H1 (cell line): ENCODE data around the gene GJB1. TPM values are rescaled to one million over a fixed set of nuclear protein-coding genes. Genes with fewer than 3 reads are reported as not detected.

Experiments
- CTCF ChIA-PET: fragments of 300-600 bp; sonication (Branson Sonifier 250); formaldehyde crosslinking; loops from one replicate; lab custom pipeline; 2021; ENCODE audit not compliant: partially characterized antibody; lab: Charles Lee
- POLR2A ChIA-PET: fragments of 300-600 bp; sonication (Branson Sonifier 250); formaldehyde crosslinking; loops from one replicate; lab custom pipeline; 2021; ENCODE audit warnings: inconsistent platforms; ENCODE audit not compliant: partially characterized antibody; lab: Charles Lee
- DNase-seq, 2 experiments: peaks; one replicate each; pipeline versions ENCODE4 v3.0.0 to v3.0.0-alpha.2; 2010 to 2022; ENCODE audit warnings: low spot score in 2 of 2, low read depth in 1 of 2, mixed read lengths in 1 of 2
- FAIRE-seq: peaks from 2 replicates; lab custom pipeline; 2011; peaks lifted over from hg19 to GRCh38; lab: Jason Lieb, UNC
- H2AFZ ChIP-seq: 2 replicates; pipeline ENCODE4 v1.8.1; 2012; ENCODE audit warnings: low read length, inconsistent platforms
- H2AK5ac ChIP-seq: 2 replicates; pipeline ENCODE4 v1.6.1; 2013; ENCODE audit warnings: low read depth, low read length
- H2BK120ac ChIP-seq: replicated peaks from 2 replicates; pipeline ENCODE3; 2013; ENCODE audit warnings: low read depth, low read length, inconsistent platforms
- H2BK12ac ChIP-seq: 2 replicates; pipeline ENCODE4 v1.6.1; 2013; ENCODE audit warnings: low read depth, low read length
- H2BK15ac ChIP-seq: 2 replicates; pipeline ENCODE4 v1.6.1; 2013; ENCODE audit warnings: low read length
- H2BK20ac ChIP-seq: 2 replicates; pipeline ENCODE4 v1.6.1; 2013; ENCODE audit warnings: low read length
- H2BK5ac ChIP-seq: 2 replicates; pipeline ENCODE4 v1.6.1; 2013; ENCODE audit warnings: low read depth, low read length
- H3K14ac ChIP-seq: 2 replicates; pipeline ENCODE4 v1.6.1; 2013; ENCODE audit warnings: inconsistent platforms; ENCODE audit not compliant: insufficient read length
- H3K18ac ChIP-seq: 2 replicates; pipeline ENCODE4 v1.6.1; 2013; ENCODE audit warnings: low read length; ENCODE audit errors: extremely low read depth
- H3K23ac ChIP-seq: 2 replicates; pipeline ENCODE4 v1.6.1; 2013; ENCODE audit warnings: inconsistent platforms; ENCODE audit not compliant: insufficient read length
- H3K23me2 ChIP-seq: 2 replicates; pipeline ENCODE4 v1.6.1; 2013; ENCODE audit warnings: low read depth, low read length
- H3K27ac ChIP-seq: 2 replicates; pipeline ENCODE4 v1.6.1; 2011; ENCODE audit warnings: low read depth, low read length, inconsistent platforms
- H3K27me3 ChIP-seq, 4 experiments: replicated peaks in 1 of 4; 1 replicate in 1 of 4; 2 replicates in 3 of 4; pipeline versions ENCODE4 v1.6.1 to v1.8.1; 2011 to 2013; ENCODE audit warnings: low read length in 3 of 4, mild to moderate bottlenecking in 3 of 4, inconsistent platforms in 2 of 4, mixed read lengths in 2 of 4, moderate library complexity in 1 of 4; ENCODE audit not compliant: control insufficient read depth in 3 of 4, insufficient read depth in 3 of 4; ENCODE audit errors: extremely low read depth in 1 of 4
- H3K36me3 ChIP-seq, 4 experiments: 2 replicates each; pipeline versions ENCODE4 v1.6.1 to v1.8.1; 2011 to 2013; ENCODE audit warnings: mild to moderate bottlenecking in 4 of 4, low read length in 3 of 4, moderate library complexity in 2 of 4, control low read depth in 1 of 4, inconsistent platforms in 1 of 4; ENCODE audit not compliant: insufficient read depth in 4 of 4, control insufficient read depth in 2 of 4
- H3K4ac ChIP-seq: replicated peaks from 2 replicates; pipeline ENCODE3; 2013; ENCODE audit warnings: low read length, low read depth, mixed read lengths, inconsistent platforms; ENCODE audit not compliant: insufficient read length
- H3K4me1 ChIP-seq, 4 experiments: replicated peaks in 1 of 4; 1 replicate in 1 of 4; 2 replicates in 3 of 4; pipeline versions ENCODE4 v1.6.1 to v1.8.1; 2011 to 2013; ENCODE audit warnings: low read length in 3 of 4, inconsistent platforms in 2 of 4, mixed read lengths in 1 of 4; ENCODE audit not compliant: insufficient read depth in 4 of 4, control insufficient read depth in 3 of 4
- H3K4me2 ChIP-seq, 2 experiments: 2 replicates each; pipeline versions ENCODE4 v1.6.1 to v1.8.1; 2011 to 2013; ENCODE audit warnings: low read depth in 2 of 2, low read length in 2 of 2, control low read depth in 1 of 2, inconsistent platforms in 1 of 2, mild to moderate bottlenecking in 1 of 2; ENCODE audit not compliant: insufficient read depth in 1 of 2
- H3K4me3 ChIP-seq, 4 experiments: fragments of 200-600, 300-600 bp in 1 of 4; sonication (generic), shearing (Covaris generic), sonication (Bioruptor Twin) in 1 of 4; 2 replicates each; pipeline versions ENCODE4 v1.5.1 to v1.8.1; 2011 to 2016; ENCODE audit warnings: low read length in 4 of 4, low read depth in 3 of 4, control low read depth in 2 of 4, inconsistent platforms in 2 of 4, mild to moderate bottlenecking in 2 of 4, mixed read lengths in 1 of 4, moderate library complexity in 1 of 4; ENCODE audit not compliant: insufficient read depth in 2 of 4; ENCODE audit errors: extremely low read depth in 1 of 4
- H3K56ac ChIP-seq: replicated peaks from 2 replicates; pipeline ENCODE3; 2013; ENCODE audit warnings: low read depth, mild to moderate bottlenecking, mixed read lengths, low read length, inconsistent platforms; ENCODE audit not compliant: insufficient read length
- H3K79me1 ChIP-seq: 2 replicates; pipeline ENCODE4 v1.6.1; 2013; ENCODE audit warnings: low read depth, low read length, control low read depth
- H3K79me2 ChIP-seq, 2 experiments: 2 replicates each; pipeline versions ENCODE4 v1.6.1 to v1.8.1; 2012 to 2013; ENCODE audit warnings: low read length in 2 of 2, mild to moderate bottlenecking in 2 of 2, inconsistent platforms in 1 of 2; ENCODE audit not compliant: insufficient read depth in 2 of 2, control insufficient read depth in 1 of 2
- H3K9ac ChIP-seq, 4 experiments: replicated peaks in 1 of 4; 1 replicate in 1 of 4; 2 replicates in 3 of 4; pipeline versions ENCODE4 v1.6.1 to v1.8.1; 2011 to 2013; ENCODE audit warnings: low read depth in 3 of 4, low read length in 3 of 4, control low read depth in 2 of 4, mild to moderate bottlenecking in 2 of 4, moderate library complexity in 2 of 4, inconsistent platforms in 1 of 4; ENCODE audit errors: extremely low read depth in 1 of 4
- H3K9me3 ChIP-seq, 2 experiments: 2 replicates each; pipeline versions ENCODE4 v1.6.1 to v1.8.1; 2012 to 2013; ENCODE audit warnings: mild to moderate bottlenecking in 2 of 2, moderate library complexity in 2 of 2, control low read depth in 1 of 2, inconsistent platforms in 1 of 2, low read depth in 1 of 2, low read length in 1 of 2, mixed read lengths in 1 of 2; ENCODE audit not compliant: insufficient read depth in 2 of 2
- H4K20me1 ChIP-seq, 2 experiments: replicated peaks in 1 of 2; 2 replicates each; pipeline versions ENCODE3 to v1.8.1; 2011 to 2013; ENCODE audit warnings: inconsistent platforms in 2 of 2, low read length in 2 of 2, mild to moderate bottlenecking in 1 of 2; ENCODE audit not compliant: insufficient read depth in 2 of 2, control insufficient read depth in 1 of 2
- H4K5ac ChIP-seq: 2 replicates; pipeline ENCODE4 v1.6.1; 2013; ENCODE audit warnings: low read length, low read depth, mixed read lengths, inconsistent platforms; ENCODE audit not compliant: insufficient read length
- H4K8ac ChIP-seq: 2 replicates; pipeline ENCODE4 v1.8.0; 2013; ENCODE audit warnings: mild to moderate bottlenecking, moderate library complexity, low read length, inconsistent platforms; ENCODE audit not compliant: insufficient read depth; ENCODE audit errors: extremely low read depth
- H4K91ac ChIP-seq: replicated peaks from 2 replicates; pipeline ENCODE3; 2013; ENCODE audit warnings: low read length, mixed read lengths, inconsistent platforms; ENCODE audit not compliant: insufficient read length
- CEBPB ChIP-seq: IDR thresholded peaks from 2 replicates; pipeline ENCODE4 v1.6.1; 2012; ENCODE audit warnings: low read depth, low read length
- EZH2 ChIP-seq: fragments of 200-600 bp; sonication (generic); IDR thresholded peaks from 2 replicates; pipeline ENCODE4 v1.7.1; 2012; ENCODE audit warnings: low read depth, mild to moderate bottlenecking, moderate library complexity, low read length, inconsistent platforms; ENCODE audit not compliant: severe bottlenecking
- JUN ChIP-seq: IDR thresholded peaks from 2 replicates; pipeline ENCODE4 v1.6.1; 2011; ENCODE audit warnings: low read depth, mild to moderate bottlenecking, improper control_type of control experiment, low read length
- KDM5A ChIP-seq: fragments of 200-600 bp; IDR thresholded peaks from 2 replicates; pipeline ENCODE4 v1.7.1; 2012; ENCODE audit warnings: mild to moderate bottlenecking, low read length, inconsistent platforms, mixed read lengths
- POLR2A ChIP-seq, 2 experiments: IDR thresholded peaks; 1 replicate in 1 of 2; 2 replicates in 1 of 2; pipeline ENCODE4 v1.6.1; 2011; ENCODE audit warnings: low read depth in 2 of 2, low read length in 2 of 2, mild to moderate bottlenecking in 2 of 2; ENCODE audit errors: control extremely low read depth in 1 of 2
- SP2 ChIP-seq: IDR thresholded peaks from 2 replicates; pipeline ENCODE4 v1.6.1; 2012; ENCODE audit warnings: mild to moderate bottlenecking, low read length, inconsistent platforms
- WGBS, 2 experiments: shearing (Covaris generic) in 1 of 2; methylation state at CpG; one replicate each; pipeline versions ENCODE4 v1.1.6 to v1.1.7; 2013 to 2015; ENCODE audit warnings: low lambda C conversion rate in 2 of 2, mixed read lengths in 2 of 2, inconsistent platforms in 1 of 2, low coverage in 1 of 2, missing lambda C conversion rate in 1 of 2; ENCODE audit not compliant: insufficient replicate concordance in 2 of 2, insufficient coverage in 1 of 2, insufficient read length in 1 of 2; ENCODE audit errors: extremely low coverage in 1 of 2, missing lambda C conversion rate in 1 of 2; 5-methylcytosine and 5-hydroxymethylcytosine counted together
- polyA plus RNA-seq, 7 experiments: library from polyadenylated mRNA; depleted of rRNA in 3 of 7; stranded (reverse) in 5 of 7; unstranded in 2 of 7; fragments of >200 nt in 5 of 7; fragments of 200-250 nt in 2 of 7; gene quantifications; 1 replicate in 5 of 7; 2 replicates in 1 of 7; 4 replicates in 1 of 7; pipeline versions ENCODE4 v1.2.1 to v1.2.3, GENCODE V29; 2011 to 2013; ENCODE audit warnings: missing spikeins in 2 of 7, mixed read lengths in 2 of 7
- total RNA-seq: library from RNA; stranded (reverse); fragmentation: NEBNext Ultra II Directional; extraction: Animal tissue kit (Norgen Biotek cat#: 25700); gene quantifications from 2 replicates; pipeline ENCODE4 v1.2.1, GENCODE V29; 2021
- TF ChIP-seq, protein P1 (sequence below): IDR thresholded peaks from 2 replicates; pipeline ENCODE4 v1.6.1; 2012; ENCODE audit warnings: low read length, inconsistent platforms

The GJB1 gene
- total and polyA plus RNA-seq, 2 of the 8 experiments (the other 6 are each of a cell fraction or from before 2014, with no cell fraction given) = 0.14 TPM; not detected in 1

DNA sequence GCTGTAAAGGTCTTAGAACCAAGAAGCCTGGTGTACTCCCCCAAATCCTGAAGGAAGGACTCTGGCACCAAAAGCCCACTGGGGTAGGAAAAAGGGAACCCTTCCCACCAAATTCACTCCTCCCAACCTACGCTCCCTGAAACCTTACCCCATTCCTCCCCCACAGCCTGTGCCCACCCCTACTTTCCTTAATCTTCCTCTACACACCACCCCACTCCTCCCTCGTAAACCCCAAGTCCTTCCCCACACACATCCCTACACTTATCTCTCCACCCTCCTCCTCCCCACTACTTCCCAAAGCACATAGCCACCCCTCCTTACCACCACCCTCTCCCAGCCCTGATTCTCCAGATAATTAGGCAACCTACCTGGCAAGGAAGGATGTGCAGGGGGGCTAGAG lies 29.2 kb downstream of the GJB1 start:
- no peaks in the 10 kb centered on the region for H3K27me3 ChIP-seq
- peak overlapping the region in 1 of 4 experiments; percentile 6; a peak in 1 of 7 replicates for H3K9ac ChIP-seq
- 43 to 100% methylated on average over 1 of the region's 2 CpGs for WGBS, 2 experiments
- no peak overlapping the region for H2AFZ ChIP-seq
- H3K79me2 ChIP-seq = peaks cover 0 to 26% of the 10 kb centered on the region in 2 experiments; a peak in 2 of 4 replicates
- H4K91ac ChIP-seq = no peak overlapping the region
- H3K23me2 ChIP-seq = peaks cover 6% of the 10 kb centered on the region; the same call in 1 of the 2 replicates
- ChIA-PET CTCF (interaction anchor here (0.9 kb wide), 1 partner anchor 12 kb away, joined by 3 read pairs; no protein-coding TSS in a partner anchor), POLR2A (interaction anchor here (1.3 to 4.6 kb wide), 4 partner anchors 32 to 134 kb away, joined by 3 to 20 read pairs (median 4); partner anchors contain the start of genes MED12 and NONO)
- DNase-seq (no peak), FAIRE-seq (no peak)
- H4K5ac ChIP-seq = no peak overlapping the region
- H3K4me1 ChIP-seq = peaks cover 0 to 5% (median 3%) of the 10 kb centered on the region in 4 experiments; a peak in 4 of 7 replicates
- H3K4ac ChIP-seq = no peak overlapping the region
- peak overlapping the region; percentile 69 to 89 for H3K4me2 ChIP-seq
- H3K18ac ChIP-seq = no peak overlapping the region; the same call in 1 of the 2 replicates
- H3K36me3 ChIP-seq = peaks cover 9 to 39% (median 28%) of the 10 kb centered on the region in 4 experiments
- no peak overlapping the region for H4K8ac ChIP-seq
- no peaks in the 10 kb centered on the region for H3K9me3 ChIP-seq
- no peak overlapping the region for H2BK5ac ChIP-seq
- no peak overlapping the region for H2BK20ac ChIP-seq
- no peak overlapping the region for H2BK120ac ChIP-seq
- H3K14ac ChIP-seq = no peak overlapping the region
- H2BK15ac ChIP-seq = no peak overlapping the region
- no peak overlapping the region for H2AK5ac ChIP-seq
- H4K20me1 ChIP-seq = peaks cover 0 to 1% of the 10 kb centered on the region in 2 experiments
- H3K4me3 ChIP-seq = peak overlapping the region; percentile 42 to 99 (median 48); a peak in 7 of 8 replicates
- no peak overlapping the region for H3K27ac ChIP-seq
- H2BK12ac ChIP-seq = no peak overlapping the region
- H3K79me1 ChIP-seq = no peaks in the 10 kb centered on the region; the same call in 1 of the 2 replicates
- TF ChIP-seq JUN (no peak), CEBPB (no peak), KDM5A (no peak), POLR2A (IDR thresholded peaks at IDR 0.05; ENCODE audit: control extremely low read depth in 1 of 2, low read depth in 2 of 2, low read length in 2 of 2) (no peak), SP2 (no peak), EZH2 (no peak)
- TF ChIP-seq, protein P1, sequence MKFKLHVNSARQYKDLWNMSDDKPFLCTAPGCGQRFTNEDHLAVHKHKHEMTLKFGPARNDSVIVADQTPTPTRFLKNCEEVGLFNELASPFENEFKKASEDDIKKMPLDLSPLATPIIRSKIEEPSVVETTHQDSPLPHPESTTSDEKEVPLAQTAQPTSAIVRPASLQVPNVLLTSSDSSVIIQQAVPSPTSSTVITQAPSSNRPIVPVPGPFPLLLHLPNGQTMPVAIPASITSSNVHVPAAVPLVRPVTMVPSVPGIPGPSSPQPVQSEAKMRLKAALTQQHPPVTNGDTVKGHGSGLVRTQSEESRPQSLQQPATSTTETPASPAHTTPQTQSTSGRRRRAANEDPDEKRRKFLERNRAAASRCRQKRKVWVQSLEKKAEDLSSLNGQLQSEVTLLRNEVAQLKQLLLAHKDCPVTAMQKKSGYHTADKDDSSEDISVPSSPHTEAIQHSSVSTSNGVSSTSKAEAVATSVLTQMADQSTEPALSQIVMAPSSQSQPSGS = no peak
- no peak overlapping the region for H3K23ac ChIP-seq
- no peak overlapping the region for H3K56ac ChIP-seq
